Measurements from ENCODE around the gene SHROOM1.

GRCh38 chr5:132824426-132824825, 6.0 kb downstream of the SHROOM1 start:
- TF ChIP-seq TAF1 (IDR thresholded peaks at IDR 0.05; ENCODE audit: borderline replicate concordance, low read depth, low read length): no peak
- TF ChIP-seq POLR2AphosphoS5 (IDR thresholded peaks at IDR 0.05; ENCODE audit: low read depth, low read length): no peak
- TF ChIP-seq POLR2A (IDR thresholded peaks at IDR 0.05; ENCODE audit: low read depth, low read length): no peak
